Panc1 (cell line): ENCODE results near the gene TLE5.

ENCODE experiments used
- POLR2AphosphoS5 ChIP-seq: IDR thresholded peaks from 2 replicates; pipeline ENCODE4 v1.6.1; 2012; ENCODE audit warnings: mild to moderate bottlenecking, low read depth, low read length, moderate library complexity
- REST ChIP-seq, 2 experiments: IDR thresholded peaks; 2 replicates each; pipeline ENCODE4 v1.6.1; 2011 to 2012; ENCODE audit warnings: low read depth in 2 of 2, control low read depth in 1 of 2, low read length in 1 of 2, mild to moderate bottlenecking in 1 of 2, moderate library complexity in 1 of 2; ENCODE audit not compliant: insufficient read depth in 1 of 2

- no peak for TF ChIP-seq REST (IDR thresholded peaks at IDR 0.05; ENCODE audit: insufficient read depth in 1 of 2, low read depth in 2 of 2, low read length in 1 of 2)
- no peak for TF ChIP-seq POLR2AphosphoS5
These were observed 38.7 kb upstream of the TLE5 start for GRCh38 chr19:3100747-3101730.
